DMS153 treated with DMSO at 0.1 percent for 48 hours (cell line): Measurements from ENCODE around the gene PVRIG.
"Not testable (repeated sequence)": the region's sequence is repeated elsewhere in the genome, so short reads cannot be mapped to it uniquely, and the experiment has no call there.

Experiments
- DNase-seq: peaks from one replicate; lab custom pipeline; 2025; ENCODE audit not compliant: unreplicated experiment; lab: John Stamatoyannopoulos, UW

PVRIG gene

DNA sequence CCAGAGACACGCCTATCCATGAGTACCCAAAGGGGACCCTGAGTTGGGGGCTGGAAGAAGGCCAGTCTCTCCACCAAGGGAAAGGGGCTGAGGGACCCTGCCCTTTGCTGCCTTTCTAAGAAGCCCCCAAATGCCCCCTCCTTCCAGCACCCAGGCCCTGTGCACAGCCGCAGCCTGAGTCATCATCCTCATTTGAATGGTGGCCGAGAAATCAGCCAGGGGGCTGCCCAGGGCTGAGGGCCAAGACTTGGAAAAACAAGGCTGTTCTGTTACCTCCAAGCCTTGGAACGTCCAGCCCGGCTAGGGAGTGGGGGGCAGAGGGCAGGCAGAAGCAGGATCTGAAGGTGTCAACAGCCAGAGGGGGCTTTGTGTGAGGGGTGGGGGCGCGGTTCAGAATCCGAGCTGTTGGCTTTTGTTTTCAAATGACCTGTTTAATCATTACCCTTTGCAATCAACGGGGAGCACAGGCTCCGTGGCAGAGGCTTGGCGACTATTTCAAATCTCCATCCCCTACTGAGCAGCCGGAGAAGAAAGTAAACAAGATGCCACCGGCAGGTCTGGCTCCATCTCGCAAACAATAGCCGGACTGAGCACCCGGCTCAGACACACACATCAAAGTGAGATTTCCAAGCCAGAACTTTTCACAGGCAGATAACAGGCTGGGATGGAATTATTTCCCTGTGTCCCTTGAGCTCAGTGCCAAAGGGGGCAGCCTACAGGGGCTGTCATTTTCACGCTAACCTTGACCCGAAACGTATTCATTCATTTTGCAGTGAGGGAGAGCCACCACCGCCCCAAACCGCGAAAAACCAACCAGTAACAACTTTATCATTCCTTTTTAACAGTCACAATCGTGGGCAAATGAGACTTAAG lies 50.5 kb downstream of the PVRIG start:
- not testable (repeated sequence) for DNase-seq
